Activated CD8-positive, alpha-beta memory T cell treated with anti-CD3 and anti-CD28 coated beads for 24 hours (primary cell): Measurements from ENCODE around the gene DOCK10.

Experiments used
- DNase-seq: peaks from one replicate; pipeline ENCODE4 v3.0.0-alpha.2; 2020

Gene DOCK10

DNA sequence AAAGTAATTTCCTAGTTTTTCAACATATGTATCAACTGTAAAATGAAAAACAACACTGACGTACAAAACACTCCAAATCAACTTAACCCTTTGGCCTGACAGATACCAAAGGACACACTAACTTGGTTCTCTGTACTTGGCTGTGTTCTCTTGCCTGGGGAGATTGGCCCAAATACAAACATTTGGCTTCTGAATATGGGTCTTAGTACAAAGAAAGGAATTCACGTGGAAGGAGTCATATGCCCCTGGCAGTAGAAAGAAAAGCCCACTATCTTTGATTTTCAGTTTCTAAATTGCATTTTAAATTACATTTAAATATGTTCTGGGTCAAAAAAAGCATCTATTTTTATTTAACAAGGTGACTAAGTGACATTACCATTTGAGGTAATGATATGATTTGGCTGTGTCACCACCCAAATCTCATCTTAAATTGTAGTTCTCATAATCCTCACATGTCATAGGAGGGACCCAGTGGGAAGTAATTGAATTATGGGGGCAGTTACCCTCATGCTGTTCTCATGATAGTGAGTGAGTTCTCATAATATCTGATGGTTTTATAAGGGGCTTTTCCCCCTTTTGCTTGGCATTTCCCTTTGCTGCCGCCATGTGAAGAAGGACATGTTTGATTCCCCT is 172.6 kb downstream of the DOCK10 start:
- DNase-seq = no peak

DNA sequence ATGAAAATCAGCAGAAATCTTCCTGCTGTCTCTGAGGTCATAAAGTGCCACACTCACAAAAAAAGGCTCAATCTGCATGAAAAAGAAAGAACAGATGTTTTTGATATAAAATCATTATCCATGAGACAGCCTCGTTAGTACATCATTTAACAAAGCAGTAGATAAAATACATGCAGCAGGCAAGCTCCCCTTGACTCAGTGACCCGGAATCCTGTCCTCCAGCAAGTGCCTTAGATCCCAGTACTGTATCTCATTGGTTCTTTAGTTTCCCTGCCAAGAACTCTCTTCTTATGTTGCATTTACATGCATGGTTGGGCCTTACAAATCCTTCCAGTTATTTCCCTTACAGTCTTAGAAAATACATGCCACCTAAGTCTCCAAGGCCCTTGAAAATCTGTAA is 177.3 kb downstream of the DOCK10 start:
- DNase-seq = no peak

DNA sequence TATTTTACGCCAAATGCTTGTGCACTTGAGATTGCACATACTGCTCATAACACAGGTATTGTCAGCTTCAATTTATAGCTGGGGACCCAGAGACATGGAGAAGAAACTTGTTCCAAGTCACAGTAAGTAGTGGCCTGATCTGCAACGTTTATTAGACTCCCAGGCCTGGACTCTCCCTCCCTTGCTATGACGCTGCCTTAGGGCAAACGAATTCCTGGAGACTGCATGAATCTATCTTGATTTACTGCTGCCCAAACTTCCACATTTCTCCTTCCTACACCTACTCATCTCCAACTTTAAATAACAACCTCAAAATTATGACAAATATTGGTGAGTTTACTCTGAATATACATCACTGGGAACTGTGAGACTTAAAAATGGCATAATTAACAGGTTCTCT is 181.0 kb downstream of the DOCK10 start:
- no peak for DNase-seq

DNA sequence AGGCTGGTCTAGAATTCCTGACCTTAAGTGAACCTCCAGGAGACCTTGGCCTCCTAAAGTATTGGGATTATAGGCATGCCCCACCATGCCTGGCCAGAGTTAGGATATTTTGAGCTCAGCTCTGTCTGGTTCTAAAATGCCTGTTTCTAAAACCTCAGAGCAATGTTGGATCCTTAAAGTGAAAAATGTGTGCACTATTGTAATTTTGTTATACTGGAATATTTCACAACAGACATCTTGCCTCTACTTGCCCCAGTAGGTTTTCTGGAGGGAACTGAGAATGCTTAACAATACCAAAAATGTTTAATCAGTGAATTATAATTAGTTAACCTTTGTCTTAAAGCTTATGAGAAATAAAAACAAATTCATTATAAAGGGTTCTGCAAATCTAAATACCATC is 181.5 kb downstream of the DOCK10 start:
- no peak for DNase-seq

DNA sequence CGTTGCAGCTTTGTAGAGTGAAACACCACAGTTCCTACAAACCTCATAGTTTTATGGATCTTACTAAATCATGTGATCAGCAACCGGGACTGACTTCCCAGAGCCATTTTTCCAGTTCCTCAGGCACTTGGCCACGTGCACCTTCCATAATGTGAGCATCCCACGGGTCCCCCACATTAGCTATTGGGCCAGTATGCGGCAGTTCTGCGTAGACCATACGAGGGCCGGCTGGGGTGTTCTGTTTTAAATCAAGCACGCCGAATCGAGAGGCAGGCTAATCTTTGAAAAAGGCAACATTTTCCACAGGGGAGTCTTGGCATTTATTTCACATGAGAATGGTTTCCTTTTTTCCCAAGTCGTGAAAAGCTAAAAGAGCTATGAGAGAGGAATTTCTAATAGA is 190.5 kb downstream of the DOCK10 start:
- no peak for DNase-seq

DNA sequence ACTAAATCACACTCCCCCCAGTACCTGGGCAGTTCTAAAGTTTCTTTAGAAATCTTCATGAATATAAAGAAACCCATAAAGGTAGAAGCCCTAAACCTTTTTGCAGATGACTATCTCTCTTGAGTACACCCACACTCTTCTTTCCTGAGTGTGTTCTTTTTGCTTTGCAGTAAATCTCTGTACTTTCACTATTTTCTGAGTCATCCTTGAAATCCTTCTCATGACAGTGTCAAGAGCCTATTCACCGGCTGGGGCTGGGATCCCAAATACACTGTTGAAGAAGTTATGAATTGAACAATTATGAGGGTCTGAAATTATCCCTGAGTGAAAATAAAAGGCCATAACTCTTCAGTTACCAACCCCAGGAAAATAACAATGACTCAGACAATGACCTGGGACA is 192.2 kb downstream of the DOCK10 start:
- DNase-seq = no peak

DNA sequence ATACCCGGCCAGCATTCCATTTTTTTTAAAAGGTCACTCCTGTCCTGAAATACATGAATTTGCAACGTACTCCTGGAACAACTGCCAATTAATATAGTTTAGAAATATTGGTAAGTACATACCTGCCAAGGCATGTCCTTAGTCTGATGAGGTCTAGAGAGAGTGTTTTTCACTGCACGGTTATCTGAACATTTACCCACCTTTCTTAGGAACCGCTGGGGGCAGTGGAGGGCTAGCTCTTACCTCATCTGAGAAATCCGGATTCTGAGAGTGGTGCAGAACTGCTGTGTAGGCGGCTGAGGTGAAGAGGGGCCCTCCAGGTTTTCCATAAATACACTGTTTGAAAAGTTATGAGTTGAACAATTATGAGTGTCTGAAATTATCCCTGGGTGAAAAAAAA is 193.0 kb downstream of the DOCK10 start:
- DNase-seq = no peak

DNA sequence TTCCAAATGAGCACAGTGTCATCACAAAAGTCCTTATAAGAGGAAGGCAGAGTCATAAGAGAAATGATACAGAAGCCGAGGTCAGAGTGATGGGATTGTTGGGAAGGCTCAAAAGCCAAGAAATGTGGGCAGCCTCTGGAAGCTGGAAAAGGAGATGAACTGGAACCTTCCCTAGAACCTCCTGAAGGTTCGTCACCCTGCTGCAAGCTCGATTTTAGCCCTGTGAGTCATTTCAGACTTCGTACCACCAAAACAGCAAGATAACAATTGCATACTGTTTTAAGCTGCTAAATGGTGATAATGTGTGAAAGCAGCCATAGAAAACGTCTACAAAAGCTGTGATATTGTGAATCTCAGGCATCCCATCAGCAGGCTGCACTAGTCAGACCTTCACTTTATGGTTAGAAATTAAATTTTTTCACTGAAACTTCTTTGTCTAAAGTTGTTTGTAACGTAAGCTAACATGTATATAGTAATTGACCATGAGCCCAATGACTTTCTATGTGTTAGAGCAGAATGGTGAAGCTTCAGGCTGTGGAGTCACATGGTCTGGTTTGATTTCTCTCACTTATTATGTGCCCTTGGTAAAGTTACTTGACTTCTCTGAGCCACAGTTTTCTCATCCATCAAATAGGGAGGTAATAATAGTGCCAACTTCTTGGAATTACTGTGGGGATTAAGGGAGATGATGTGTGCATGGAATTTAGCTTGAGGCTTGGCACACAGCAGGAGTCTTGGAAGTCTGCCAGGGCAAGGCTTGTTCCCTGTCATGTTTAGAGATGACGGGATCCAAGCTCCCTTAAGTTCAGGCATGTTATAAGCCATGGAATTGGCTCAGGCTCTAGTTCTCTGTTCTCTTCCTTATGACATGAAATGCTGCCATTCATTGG is 194.1 kb downstream of the DOCK10 start:
- DNase-seq = no peak

DNA sequence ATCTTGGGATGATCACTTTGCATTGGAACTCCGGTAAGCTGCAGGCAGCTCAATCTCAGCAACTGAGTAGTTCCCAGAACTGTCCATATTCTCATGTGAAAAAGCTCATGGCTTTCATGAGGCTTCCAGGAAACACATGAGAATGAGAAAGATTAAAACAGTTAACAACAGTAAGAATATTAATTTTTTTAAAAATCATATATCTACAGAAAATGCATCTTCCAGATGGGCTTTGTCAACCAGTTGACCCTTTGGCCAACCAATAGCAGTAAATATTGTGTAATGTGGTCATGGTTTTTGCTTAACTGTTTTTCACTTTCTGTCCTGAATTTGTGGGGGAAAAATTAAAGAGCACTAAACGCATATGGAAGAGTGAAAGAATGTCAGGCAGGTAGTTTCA is 194.9 kb downstream of the DOCK10 start:
- DNase-seq = no peak

DNA sequence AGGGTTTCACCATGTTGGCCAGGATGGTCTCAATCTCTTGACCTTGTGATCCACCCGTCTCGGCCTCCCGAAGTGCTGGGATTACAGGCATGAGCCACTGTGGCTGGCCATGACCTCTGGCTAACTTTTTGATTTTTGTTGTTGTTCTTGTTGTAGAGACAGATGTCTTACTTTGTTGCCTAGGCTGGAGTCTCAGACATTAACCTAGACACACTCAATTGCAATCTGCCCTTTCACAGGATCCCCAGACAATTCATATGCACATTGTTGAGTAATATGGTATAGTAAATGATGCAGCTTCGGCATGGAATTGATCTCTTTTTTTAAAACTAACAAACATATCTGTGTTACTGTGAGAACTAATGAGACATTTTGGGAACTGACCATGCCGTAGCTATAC is 195.6 kb downstream of the DOCK10 start:
- DNase-seq = no peak

DNA sequence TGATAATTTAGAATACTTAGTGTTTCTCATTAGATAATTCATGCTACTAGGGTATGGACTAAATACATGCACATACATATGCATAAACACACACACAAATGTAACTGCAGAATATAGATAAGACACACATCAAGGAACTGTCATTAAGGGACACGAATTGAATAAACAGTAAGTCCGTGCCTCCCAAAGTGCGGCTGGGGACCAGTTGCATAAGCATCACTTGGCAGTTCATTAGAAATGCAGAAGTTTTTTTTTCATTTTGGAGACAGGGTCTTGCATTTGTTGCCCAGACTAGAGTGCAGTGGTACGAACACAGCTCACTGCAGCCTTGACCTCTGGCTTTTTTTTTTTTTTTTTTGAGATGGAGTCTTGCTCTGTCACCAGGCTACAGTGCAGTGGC is 196.1 kb downstream of the DOCK10 start:
- no peak for DNase-seq

DNA sequence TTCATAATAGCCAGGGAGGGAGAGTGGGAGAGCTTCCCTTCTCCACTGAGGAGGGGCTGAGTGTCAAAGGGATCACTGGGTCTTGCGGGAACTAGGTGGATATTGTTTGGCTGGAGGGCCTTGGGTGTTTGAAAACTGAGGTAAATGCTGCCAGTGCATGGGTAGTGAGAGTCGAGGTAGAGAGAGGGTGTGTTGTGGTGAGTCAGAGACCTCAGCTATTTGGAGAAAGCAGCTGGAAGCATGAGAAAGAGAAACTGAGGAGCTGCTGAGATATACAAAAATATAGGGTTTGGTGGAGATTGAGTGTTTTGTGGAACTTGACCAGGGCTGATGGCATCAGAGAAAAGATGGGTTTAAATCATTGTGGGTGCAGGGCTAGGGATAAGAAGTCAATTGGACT is 199.1 kb downstream of the DOCK10 start:
- no peak for DNase-seq

DNA sequence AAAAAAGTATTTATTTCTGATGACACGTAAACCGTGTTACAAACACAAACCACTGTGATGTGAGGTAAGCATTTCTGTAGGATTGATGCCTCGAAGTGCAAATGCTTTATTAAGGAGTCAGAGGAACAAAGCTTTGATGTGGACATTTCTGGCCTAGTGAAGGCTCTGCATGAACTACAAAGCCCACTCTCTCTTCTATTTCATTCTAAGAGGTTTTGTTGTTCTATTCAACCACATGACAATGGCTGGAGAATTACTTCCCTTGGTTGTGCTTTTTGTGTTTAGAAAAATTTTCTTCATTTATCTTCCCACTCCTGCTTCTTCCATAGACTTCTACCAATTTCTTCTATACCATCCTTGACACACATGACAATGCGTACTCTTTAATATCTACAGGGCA is 200.4 kb downstream of the DOCK10 start:
- DNase-seq = no peak

DNA sequence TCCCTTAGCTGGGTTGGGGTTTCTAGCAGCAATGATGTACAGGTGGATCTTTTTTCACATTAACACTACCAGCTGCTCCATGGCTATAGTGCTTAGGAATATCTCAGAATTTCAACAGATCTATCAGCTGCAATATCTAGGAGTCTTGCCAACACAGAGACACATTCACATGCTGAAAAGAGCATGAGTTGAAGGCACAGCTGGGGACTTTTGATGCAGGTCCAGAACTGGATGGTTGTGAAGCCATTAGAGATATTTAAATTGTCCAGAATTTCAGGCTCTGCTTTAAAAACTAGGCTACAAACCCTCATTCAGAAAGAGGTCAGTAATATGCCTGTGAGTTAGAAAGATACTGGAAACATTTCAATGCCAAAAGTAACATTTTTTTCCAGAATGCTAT is 203.9 kb downstream of the DOCK10 start:
- DNase-seq = no peak

DNA sequence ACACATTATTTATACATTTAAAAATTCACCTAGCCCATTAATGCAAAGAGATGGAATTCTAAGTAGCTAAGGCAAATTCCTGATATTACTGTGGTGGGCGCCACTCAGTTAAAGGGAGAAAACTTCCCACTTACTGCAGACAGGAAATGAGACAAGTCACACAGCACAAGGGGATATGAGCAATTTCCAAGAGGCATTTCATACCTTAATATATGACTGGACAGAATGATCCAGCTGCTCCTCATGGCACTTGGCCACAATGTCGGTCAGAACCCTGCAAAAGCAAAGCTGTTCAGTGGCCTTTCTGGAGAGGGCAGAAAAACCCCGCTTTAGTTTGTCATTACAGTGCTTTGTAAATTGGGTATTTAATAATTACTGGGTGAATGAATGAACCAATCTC is 204.7 kb downstream of the DOCK10 start:
- no peak for DNase-seq

DNA sequence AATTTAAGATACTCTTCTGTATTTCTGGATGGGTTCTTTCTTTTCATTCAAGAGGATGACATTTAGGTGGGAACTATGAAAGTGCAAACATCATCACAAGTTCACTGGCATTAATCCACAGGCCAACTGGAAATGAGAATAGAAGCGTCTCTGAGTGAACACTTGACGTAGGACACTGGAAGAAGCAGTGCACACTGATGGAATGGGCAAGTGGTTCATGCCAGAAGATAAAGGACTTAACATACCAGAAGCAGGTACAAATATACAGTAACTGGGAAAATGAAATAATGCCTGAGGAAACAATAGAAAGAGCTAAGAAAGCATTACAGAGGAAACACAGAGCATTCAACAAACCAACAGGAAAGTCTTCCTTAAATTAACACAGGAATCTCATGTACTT is 205.2 kb downstream of the DOCK10 start:
- DNase-seq = no peak

DNA sequence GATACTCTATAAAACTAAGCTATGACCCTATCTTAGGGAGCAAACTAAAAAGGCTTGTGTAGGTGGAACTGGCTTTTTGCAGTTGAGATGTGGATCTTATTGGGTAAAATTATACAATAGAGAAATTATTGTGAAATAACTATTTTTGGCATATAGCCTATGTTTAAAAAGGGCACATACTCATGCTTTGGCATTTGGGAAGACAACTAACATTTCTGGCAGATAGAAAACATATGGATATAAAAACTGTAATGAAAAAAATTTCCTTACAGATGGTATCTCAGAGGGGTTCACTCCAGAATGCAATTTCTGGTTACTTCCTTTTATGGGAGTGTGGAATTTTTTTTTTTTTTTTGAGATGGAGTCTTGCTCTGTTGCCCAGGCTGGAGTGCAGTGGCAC is 206.0 kb downstream of the DOCK10 start:
- no peak for DNase-seq

DNA sequence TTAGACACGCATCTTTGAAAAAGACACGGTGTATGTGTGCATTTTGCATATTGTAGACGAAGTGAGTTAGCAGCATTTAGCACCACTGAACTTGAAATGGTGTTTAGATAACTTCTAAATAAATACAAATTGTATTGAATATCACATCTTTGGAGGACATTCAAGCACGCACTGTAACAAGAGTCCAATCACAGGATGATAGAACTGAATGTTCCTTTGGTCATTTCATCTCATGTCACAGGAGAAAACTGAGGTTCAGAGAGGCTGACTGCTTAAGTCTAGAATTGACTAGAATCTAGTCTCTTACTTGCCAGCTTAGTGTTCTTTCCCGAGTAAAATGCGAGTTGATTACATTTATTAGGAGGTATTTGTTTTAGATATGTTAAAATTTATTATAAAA is 206.9 kb downstream of the DOCK10 start:
- DNase-seq = no peak

DNA sequence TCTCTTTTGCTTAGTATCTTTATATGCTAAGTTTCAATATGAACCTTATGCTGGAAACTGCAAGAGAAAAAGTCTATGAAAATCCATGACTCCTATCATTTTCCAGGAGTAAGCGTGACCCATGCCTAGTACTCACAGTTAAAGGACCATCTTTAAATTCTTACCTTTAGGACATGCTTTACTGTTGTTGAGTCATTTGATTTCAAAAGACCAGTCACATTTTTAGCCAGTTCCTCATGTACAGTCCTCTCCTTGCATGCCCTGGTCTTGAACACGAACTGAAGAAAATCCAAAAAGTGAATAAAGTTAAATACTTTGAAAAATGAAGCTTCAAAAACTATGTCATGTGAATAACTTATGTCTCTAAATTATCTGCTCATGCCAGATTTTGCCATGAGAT is 208.3 kb downstream of the DOCK10 start:
- no peak for DNase-seq

DNA sequence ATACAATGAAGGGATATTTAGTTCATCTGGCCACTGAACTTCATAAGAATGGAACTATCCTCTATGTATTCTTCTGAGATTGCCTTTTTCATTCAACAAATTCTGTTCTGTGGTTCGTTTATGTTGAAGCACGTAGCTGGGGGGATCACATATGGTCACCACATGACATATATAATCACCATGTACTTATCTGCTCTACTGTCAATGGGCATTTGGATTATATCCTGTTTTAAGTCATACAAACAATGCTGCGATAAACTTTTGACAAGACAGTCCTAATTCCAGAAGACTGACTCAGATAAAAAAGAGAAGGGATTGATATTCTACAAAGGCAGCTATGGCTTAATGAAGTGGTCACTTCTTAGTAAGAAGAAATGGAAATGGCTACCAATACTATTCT is 210.1 kb downstream of the DOCK10 start:
- DNase-seq = no peak

DNA sequence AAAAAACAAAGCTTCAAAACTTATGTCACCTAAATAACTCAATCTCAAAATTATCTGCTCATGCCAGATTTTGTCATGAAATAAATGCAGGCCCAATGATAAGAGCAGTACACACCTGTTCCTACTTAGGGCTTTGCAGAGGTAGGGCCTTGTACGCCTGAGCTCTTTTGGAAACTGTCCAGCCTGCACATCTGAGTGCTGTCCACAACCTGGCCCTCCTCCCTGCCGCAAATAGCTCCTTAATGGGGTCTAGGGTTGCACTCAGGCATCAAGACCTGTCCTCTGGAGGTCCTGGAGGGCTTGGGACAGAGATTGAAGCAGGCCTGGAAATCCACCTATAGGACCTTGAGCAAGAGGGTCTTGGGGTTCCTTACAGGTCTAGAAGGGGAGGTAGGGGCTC is 210.7 kb downstream of the DOCK10 start:
- no peak for DNase-seq

DNA sequence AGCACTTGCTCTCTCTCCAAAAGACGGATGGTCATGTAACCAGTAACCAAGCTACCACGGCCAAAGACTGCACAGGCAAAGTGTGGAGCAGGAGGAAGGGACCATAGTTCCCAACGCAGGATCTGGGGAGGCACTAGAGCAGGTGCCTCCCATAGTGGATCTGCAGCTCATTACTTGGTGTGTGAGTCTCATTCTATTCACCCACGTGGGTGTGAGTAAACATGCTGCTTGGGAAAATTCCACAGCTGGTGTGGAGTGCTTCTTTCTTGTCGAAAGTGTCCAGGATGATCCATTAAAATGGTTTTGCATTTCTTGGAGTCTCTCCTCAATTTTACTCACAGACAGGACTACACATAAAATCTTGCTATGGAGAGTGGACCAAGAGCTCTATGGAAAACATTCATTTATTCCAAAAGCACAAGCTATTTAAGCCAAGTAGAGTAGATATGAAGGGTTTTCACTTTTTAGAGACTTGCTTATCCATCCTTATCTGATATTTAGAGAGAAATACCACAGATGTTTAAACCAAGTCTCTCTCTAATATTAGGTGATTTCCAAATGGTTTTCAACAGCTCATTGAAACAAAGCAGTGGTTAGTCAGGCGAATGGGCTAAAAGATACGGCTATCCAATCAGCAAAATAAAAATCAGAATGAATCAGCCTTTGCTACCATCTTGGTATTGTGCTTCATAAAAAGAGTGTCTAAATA is 221.8 kb downstream of the DOCK10 start:
- DNase-seq = no peak

DNA sequence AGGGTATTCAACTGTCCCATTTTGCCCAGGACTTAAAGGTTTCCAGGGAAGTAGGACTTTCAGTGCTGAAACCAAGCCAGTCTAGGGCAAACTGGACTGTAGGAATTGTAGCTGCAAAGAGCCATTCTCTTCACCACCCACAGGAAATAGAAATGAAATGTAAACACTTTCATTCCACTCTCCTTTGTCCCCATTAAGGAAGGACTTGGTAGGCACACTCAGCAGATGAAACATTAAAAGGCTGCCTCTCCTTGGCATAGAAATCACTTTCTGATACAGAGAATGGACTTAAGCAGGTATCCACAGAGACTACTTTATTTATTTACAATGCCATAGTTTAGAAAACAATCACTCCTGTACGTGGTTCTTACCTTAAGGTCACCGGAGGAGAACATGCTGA is 223.2 kb downstream of the DOCK10 start:
- DNase-seq = no peak

DNA sequence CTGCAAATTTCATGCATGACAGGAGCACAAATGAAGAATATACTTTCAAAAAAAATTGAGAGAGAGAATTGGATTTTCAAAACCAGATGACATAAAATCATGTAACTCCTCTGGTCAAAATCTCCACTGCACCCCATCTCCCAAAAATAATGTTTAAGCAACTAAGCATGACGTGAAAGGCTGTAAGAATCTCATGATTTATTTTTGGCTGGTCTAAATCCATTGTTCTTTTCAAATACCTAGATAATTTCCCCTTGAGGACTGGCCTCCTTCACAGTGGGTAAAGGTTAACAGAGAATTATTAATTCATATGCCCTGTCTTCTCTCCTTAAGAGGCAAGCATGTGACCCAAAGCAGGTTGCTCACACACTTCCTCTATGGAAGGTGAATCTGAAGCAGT is 224.6 kb downstream of the DOCK10 start:
- no peak for DNase-seq
